MM.1S (cell line): ENCODE measurements around the gene CARS2.

Source experiments
- DNase-seq: peaks from one replicate; pipeline ENCODE4 v3.0.0-alpha.2; 2015
- H2AFZ ChIP-seq: fragments of 300-600 bp; sonication (generic); 2 replicates; pipeline ENCODE4 v1.6.0; 2016; ENCODE audit warnings: antibody characterized with exemption, low read length
- H3F3A ChIP-seq: fragments of 300-600 bp; sonication (generic); 2 replicates; pipeline ENCODE4 v1.6.1; 2016; ENCODE audit warnings: mild to moderate bottlenecking, antibody characterized with exemption, low read length, moderate library complexity, mixed read lengths; ENCODE audit not compliant: insufficient read depth
- H3K27ac ChIP-seq: fragments of 300-600 bp; sonication (generic); 2 replicates; pipeline ENCODE4 v1.5.1; 2016; ENCODE audit warnings: mild to moderate bottlenecking, low read length
- H3K27me3 ChIP-seq: fragments of 300-600 bp; sonication (generic); replicated peaks from 2 replicates; pipeline ENCODE4 v1.6.0; 2016; ENCODE audit warnings: low read length; ENCODE audit not compliant: insufficient read depth
- H3K36me3 ChIP-seq: fragments of 300-600 bp; sonication (generic); replicated peaks from 2 replicates; pipeline ENCODE4 v1.6.1; 2016; ENCODE audit warnings: mild to moderate bottlenecking, low read length, mixed read lengths; ENCODE audit not compliant: insufficient read depth
- H3K4me1 ChIP-seq: fragments of 300-600 bp; sonication (generic); 2 replicates; pipeline ENCODE4 v1.6.1; 2016; ENCODE audit warnings: low read length, mixed read lengths
- H3K4me2 ChIP-seq: fragments of 300-600 bp; sonication (generic); 2 replicates; pipeline ENCODE4 v1.6.0; 2016; ENCODE audit warnings: low read depth, low read length
- H3K4me3 ChIP-seq: fragments of 300-600 bp; sonication (generic); 2 replicates; pipeline ENCODE4 v1.5.1; 2016; ENCODE audit warnings: low read length, mixed read lengths
- H3K79me2 ChIP-seq: fragments of 300-600 bp; sonication (generic); 2 replicates; pipeline ENCODE4 v1.6.1; 2016; ENCODE audit warnings: mixed run types, low read length, mixed read lengths
- H3K9ac ChIP-seq: fragments of 300-600 bp; sonication (generic); 2 replicates; pipeline ENCODE4 v1.6.1; 2016; ENCODE audit warnings: low read length, mixed read lengths
- H3K9me2 ChIP-seq: fragments of 300-600 bp; sonication (generic); replicated peaks from 2 replicates; pipeline ENCODE4 v1.6.1; 2016; ENCODE audit warnings: mild to moderate bottlenecking, low read length, mixed read lengths; ENCODE audit not compliant: insufficient read depth
- H3K9me3 ChIP-seq: fragments of 300-600 bp; sonication (generic); replicated peaks from 2 replicates; pipeline ENCODE4 v1.6.1; 2016; ENCODE audit warnings: mild to moderate bottlenecking, low read length, mixed read lengths; ENCODE audit not compliant: insufficient read depth
- H4K20me1 ChIP-seq: fragments of 300-600 bp; sonication (generic); 2 replicates; pipeline ENCODE4 v1.6.1; 2016; ENCODE audit warnings: mild to moderate bottlenecking, low read length, moderate library complexity, mixed read lengths; ENCODE audit not compliant: insufficient read depth
- CTCF ChIP-seq: fragments of 300-600 bp; sonication (generic); IDR thresholded peaks from 2 replicates; pipeline ENCODE4 v1.5.1; 2016; ENCODE audit warnings: antibody characterized with exemption, low read length, mixed read lengths
- EZH2 ChIP-seq: fragments of 300-600 bp; sonication (generic); optimal IDR thresholded peaks from 2 replicates; pipeline ENCODE3; 2017; ENCODE audit warnings: low read depth, mild to moderate bottlenecking, antibody characterized with exemption, low read length, mixed read lengths
- EZH2phosphoT487 ChIP-seq: fragments of 300-600 bp; sonication (generic); IDR thresholded peaks from 2 replicates; pipeline ENCODE4 v1.6.1; 2018; ENCODE audit warnings: antibody characterized with exemption, low read length

CARS2 gene

DNA sequence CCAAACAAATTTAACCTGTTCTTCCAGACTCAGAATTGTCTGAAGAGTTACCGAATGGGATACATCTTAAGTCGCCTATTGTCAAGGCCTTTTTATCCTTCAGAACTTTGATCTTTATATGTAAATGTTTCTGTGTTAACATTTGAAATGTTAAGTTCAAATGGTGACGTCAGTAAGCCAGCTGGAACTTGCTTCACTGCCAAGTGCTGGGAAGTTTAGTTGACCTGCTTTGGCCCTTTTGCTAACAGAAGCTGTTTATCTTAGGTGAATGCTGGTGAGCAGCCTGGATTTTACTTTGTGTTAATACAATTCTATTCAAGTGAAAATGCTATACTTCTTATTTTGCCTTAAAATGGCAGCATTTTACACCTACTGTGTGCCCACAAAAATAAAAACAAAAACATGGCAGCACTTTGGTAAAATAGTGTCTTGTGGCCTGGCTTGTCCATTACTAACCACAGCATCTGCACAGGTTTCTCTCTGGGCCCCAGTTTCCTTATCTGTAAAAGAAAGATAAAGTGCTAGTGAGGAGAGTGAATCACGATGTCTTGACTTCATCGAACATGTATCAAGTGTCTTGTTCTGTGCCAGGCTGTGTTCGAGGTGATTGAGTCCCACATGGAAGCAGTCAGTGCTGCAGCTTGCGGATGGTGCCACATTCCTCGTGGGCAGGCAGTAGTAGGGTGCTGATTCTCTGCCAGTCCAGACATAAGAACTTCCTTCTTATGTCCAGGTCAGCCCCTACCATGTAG, 88.4 kb downstream of the CARS2 start:
- no peak overlapping the region for H3K4me2 ChIP-seq
- H3K36me3 ChIP-seq = no peaks in the 10 kb centered on the region
- peaks cover 68% of the 10 kb centered on the region for H3K79me2 ChIP-seq
- H3F3A ChIP-seq = no peaks in the 10 kb centered on the region
- no peak overlapping the region for H3K27ac ChIP-seq
- H3K4me1 ChIP-seq = 0 out of 2 replicates have a peak, but pooled peaks cover 8% of the 10 kb centered on the region
- TF ChIP-seq CTCF (no peak), EZH2phosphoT487 (no peak), EZH2 (no peak)
- H3K4me3 ChIP-seq = no peak overlapping the region
- no peak overlapping the region for H3K9ac ChIP-seq
- DNase-seq = no peak
- no peak overlapping the region for H2AFZ ChIP-seq
- H3K27me3 ChIP-seq = no peaks in the 10 kb centered on the region
- H3K9me3 ChIP-seq = no peaks in the 10 kb centered on the region
- no peaks in the 10 kb centered on the region for H3K9me2 ChIP-seq
- peaks cover 4% of the 10 kb centered on the region; the same call in 1 of the 2 replicates for H4K20me1 ChIP-seq

- no peak overlapping the region for H3K27ac ChIP-seq
- H3K9ac ChIP-seq = peak overlapping the region; percentile 62; the same call in 1 of the 2 replicates
- peak overlapping the region; percentile 88 for H2AFZ ChIP-seq
- peak overlapping the region; percentile 77 for H3K4me3 ChIP-seq
- no peaks in the 10 kb centered on the region for H3K9me3 ChIP-seq
- H3K4me2 ChIP-seq = peak overlapping the region; percentile 80
- H3K27me3 ChIP-seq = no peaks in the 10 kb centered on the region
- no peaks in the 10 kb centered on the region for H3K36me3 ChIP-seq
- H3K79me2 ChIP-seq = peaks cover 57% of the 10 kb centered on the region
- peaks cover 8% of the 10 kb centered on the region; the same call in 1 of the 2 replicates for H3K4me1 ChIP-seq
- H4K20me1 ChIP-seq = peaks cover 4% of the 10 kb centered on the region; the same call in 1 of the 2 replicates
- TF ChIP-seq EZH2phosphoT487 (no peak), CTCF (peak; percentile 16)
- no peaks in the 10 kb centered on the region for H3F3A ChIP-seq
- H3K9me2 ChIP-seq = no peaks in the 10 kb centered on the region
- peak; percentile 21 for DNase-seq
Observed at GRCh38 chr13:110616103-110617101, 89.5 kb downstream of the CARS2 start.

DNA sequence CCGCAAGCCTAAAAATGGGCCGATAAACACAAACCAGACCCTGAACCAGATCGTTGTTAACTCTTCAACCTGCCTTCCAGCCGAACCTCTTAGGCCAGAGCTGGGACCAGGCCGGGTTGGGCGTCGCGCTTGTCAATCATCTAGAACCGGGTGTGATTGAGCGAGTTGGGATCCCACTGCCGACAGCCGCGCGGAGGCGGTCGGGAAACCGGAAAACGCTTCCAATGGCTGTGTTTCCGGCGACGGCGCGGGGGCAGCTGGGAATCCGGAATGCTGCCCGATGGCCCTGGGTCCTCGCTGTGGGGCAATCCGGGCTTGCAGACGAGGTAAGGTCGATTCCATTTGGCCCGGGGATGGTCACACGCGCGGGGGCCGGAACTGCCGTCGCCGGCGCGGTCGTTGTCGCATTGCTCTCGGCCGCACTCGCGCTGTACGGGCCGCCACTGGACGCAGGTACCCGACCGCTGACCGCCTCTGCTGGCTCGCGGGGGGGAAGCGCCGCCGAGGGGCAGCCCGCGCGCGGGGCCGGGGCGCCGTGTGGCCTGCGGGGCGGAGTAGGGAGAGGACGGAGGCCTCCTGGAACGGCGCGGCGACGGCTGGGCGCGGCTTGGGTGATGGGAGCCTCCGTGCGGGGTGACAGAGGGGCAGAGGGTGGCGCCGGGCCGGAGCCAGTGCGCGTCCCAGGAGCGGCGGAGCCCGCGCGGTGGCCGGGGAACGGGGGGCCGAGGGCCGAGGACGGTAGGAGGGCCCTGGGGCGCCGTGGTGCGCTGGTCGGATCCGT, 90.4 kb downstream of the CARS2 start, which contains the start of gene NAXD:
NAXD (plus strand) TSS at position 224 of the 781 bp plus-strand sequence; CDS start at position 281, 57 bp downstream.
- Histone ChIP-seq H3K9me2 (no peaks in the 10 kb centered on the region), H3K9ac (peak within 1 kb of the TSS; percentile 62), H3K4me3 (peak within 1 kb of the TSS; percentile 77), H2AFZ (peak within 1 kb of the TSS; percentile 88), H3K4me2 (peak within 1 kb of the TSS; percentile 80), H3K36me3 (no peaks in the 10 kb centered on the region), H3K4me1 (peaks cover 8% of the 10 kb centered on the region; the same call in 1 of the 2 replicates), H3K27me3 (no peaks in the 10 kb centered on the region), H3F3A (no peaks in the 10 kb centered on the region), H3K9me3 (no peaks in the 10 kb centered on the region), H3K79me2 (peaks cover 48% of the 10 kb centered on the region), H4K20me1 (no peaks in the 10 kb centered on the region), H3K27ac (no peak within 1 kb of the TSS)
- no peak for TF ChIP-seq CTCF
- TF ChIP-seq EZH2phosphoT487 = no peak
- TF ChIP-seq EZH2 = no peak
- peak; percentile 78 for DNase-seq
